Measurements from ENCODE around the gene RTP3.

DNA sequence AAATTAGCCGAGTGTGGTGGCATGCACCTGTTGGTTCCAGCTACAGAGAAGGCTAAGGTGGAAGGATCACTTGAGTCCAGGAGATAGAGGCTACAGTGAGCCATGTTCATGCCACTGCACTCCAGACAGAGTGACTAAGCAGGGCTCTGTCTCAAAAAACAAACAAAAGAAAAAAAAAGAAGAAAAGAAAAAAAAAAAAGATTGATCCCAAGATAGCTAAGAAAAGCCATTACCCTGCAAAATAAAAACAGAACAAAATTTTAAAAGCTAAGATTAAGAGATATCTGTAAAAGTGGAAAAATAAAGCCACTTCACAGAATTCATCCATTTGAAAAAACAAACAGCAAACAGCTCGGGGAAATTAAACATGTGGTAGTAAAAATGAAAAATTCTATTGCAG is 44.6 kb downstream of the RTP3 start:
- TF ChIP-seq, protein P1, sequence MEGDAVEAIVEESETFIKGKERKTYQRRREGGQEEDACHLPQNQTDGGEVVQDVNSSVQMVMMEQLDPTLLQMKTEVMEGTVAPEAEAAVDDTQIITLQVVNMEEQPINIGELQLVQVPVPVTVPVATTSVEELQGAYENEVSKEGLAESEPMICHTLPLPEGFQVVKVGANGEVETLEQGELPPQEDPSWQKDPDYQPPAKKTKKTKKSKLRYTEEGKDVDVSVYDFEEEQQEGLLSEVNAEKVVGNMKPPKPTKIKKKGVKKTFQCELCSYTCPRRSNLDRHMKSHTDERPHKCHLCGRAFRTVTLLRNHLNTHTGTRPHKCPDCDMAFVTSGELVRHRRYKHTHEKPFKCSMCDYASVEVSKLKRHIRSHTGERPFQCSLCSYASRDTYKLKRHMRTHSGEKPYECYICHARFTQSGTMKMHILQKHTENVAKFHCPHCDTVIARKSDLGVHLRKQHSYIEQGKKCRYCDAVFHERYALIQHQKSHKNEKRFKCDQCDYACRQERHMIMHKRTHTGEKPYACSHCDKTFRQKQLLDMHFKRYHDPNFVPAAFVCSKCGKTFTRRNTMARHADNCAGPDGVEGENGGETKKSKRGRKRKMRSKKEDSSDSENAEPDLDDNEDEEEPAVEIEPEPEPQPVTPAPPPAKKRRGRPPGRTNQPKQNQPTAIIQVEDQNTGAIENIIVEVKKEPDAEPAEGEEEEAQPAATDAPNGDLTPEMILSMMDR (IDR thresholded peaks at IDR 0.05; ENCODE audit: low read length): no peak
- no peak for TF ChIP-seq EZH2 (IDR thresholded peaks at IDR 0.05; ENCODE audit: borderline replicate concordance, low read length)
